Ureter (tissue), 1 donor: ENCODE measurements around the gene HAGH. TPM values are rescaled to one million over a fixed set of nuclear protein-coding genes. Genes with fewer than 3 reads are reported as not detected.

Source experiments
- DNase-seq: peaks from one replicate; pipeline ENCODE4 v3.0.0-alpha.2; 2020; ENCODE audit warnings: low spot score
- total RNA-seq: library from RNA; stranded (reverse); gene quantifications from one replicate; pipeline ENCODE4 v1.2.4, GENCODE V29; 2023
- donor health status: DM: yes; HTN: yes; CAD: no.

Gene HAGH
- total RNA-seq, 1 donor from 2014 or later = 37.5 TPM

- DNase-seq = no peak
Observed at GRCh38 chr16:1773703-1774447, 52.8 kb downstream of the HAGH start.

GRCh38 chr16:1772908-1773702, 53.5 kb downstream of the HAGH start, which contains the start of gene MRPS34:
Gene MRPS34, minus strand, starts transcription at chr16:1773134. Its CDS starts 15 bp downstream, at chr16:1773119.
- DNase-seq = peak; percentile 86

- no peak for DNase-seq
Observed at GRCh38 chr16:1772362-1772907, 54.2 kb downstream of the HAGH start, which contains the start of gene EME2. Gene EME2, plus strand, starts transcription at chr16:1772810. Its CDS starts 418 bp downstream, at chr16:1773228.

GRCh38 chr16:1771864-1772361, 54.7 kb downstream of the HAGH start:
- DNase-seq = no peak

- peak; percentile 83 for DNase-seq
Observed at GRCh38 chr16:1771188-1771863, 55.3 kb downstream of the HAGH start, which contains the start of gene NME3. Gene NME3, minus strand, starts transcription at chr16:1771543. Its CDS starts 9 bp downstream, at chr16:1771534.

- peak; percentile 80 for DNase-seq
Observed at GRCh38 chr16:1770328-1771187, 56.1 kb downstream of the HAGH start.

- DNase-seq = no peak
Observed at GRCh38 chr16:1769402-1770300, 57.0 kb downstream of the HAGH start.

GRCh38 chr16:1768767-1769401, 57.7 kb downstream of the HAGH start:
- DNase-seq = no peak

GRCh38 chr16:1768061-1768766, 58.4 kb downstream of the HAGH start:
- DNase-seq = no peak

- DNase-seq = no peak
Observed at GRCh38 chr16:1767116-1767994, 59.3 kb downstream of the HAGH start.

- DNase-seq = no peak
Observed at GRCh38 chr16:1766701-1767100, 59.9 kb downstream of the HAGH start.

- no peak for DNase-seq
Observed at GRCh38 chr16:1766231-1766630, 60.4 kb downstream of the HAGH start.

GRCh38 chr16:1765826-1766225, 60.8 kb downstream of the HAGH start:
- no peak for DNase-seq

- no peak for DNase-seq
Observed at GRCh38 chr16:1764971-1765370, 61.7 kb downstream of the HAGH start.

- no peak for DNase-seq
Observed at GRCh38 chr16:1763521-1764511, 62.8 kb downstream of the HAGH start.

GRCh38 chr16:1762879-1763520, 63.6 kb downstream of the HAGH start:
- no peak for DNase-seq
